Inferior parietal cortex (tissue), 1 donor: ENCODE results near the gene ZNRD2.

Experiments
- DNase-seq: peaks from one replicate; pipeline ENCODE4 v3.0.0-alpha.2; 2016; ENCODE audit errors: extremely low spot score

Gene ZNRD2

DNA sequence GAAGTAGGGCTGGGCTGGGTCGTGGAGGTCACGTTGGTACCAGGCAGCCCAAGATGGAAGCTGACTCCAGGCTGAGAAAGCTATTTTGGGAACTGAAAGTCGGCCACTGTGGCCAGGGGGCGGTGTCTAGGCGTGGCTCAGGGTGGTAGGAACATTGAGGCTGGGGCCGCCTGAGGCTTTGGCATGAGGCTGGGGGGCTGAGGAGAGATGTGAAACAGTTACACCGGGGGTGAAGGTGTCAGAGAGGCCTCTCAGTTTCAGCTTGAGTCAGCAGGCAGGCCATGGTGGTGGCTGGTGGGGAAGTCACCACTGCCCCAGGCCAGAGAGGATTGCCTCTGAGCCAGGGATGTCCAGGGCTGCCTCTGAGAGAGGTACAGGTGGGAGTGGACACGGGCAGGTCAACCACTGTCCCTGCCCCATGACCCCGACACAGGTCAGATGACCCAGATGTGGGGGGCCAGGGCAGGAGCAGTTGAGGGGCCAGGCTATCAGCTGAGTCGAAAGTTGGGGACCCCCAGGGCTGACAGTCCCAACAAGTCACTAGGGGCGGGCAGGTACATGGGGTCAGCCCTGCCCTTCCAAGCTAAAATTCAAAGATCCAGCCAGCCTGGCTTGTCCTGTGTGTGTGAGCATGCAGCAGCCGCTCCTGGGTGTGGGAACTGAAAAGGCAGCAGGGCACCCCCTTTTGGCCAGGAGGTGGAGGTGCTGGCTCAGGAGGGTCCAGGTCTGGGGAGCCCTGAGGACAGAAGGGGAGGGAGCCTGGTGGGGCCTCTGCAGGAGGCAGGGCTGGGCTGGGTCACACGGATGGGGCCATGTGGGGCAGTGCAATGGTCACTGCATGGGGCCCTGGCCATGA, 18.1 kb downstream of the ZNRD2 start:
- DNase-seq, result no peak

GRCh38 chr11:65589444-65590239, 19.4 kb downstream of the ZNRD2 start:
- no peak for DNase-seq

DNA sequence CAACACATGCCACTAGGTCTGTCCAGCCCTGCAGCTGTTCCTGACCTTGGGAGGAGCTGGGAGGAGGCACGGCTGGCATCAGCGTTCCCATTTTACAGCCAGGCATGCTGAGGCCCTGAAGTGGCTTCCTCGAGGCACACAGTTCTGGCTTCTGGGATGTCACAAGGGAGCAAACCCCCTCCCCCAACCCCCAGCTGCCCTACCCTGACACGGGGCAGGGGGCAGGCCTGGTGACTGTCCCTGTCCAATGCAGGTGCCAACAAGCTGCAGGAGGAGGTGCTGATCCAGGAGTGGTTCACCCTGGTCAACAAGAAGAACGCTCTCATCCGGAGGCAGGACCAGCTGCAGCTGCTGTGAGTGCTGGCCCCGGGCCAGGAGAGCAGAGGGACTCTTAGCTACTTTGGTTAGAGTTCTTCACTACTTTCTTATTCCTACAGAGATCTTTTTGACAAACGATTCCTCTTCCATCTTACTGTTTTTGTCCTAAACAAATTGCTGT, 20.0 kb downstream of the ZNRD2 start:
- no peak for DNase-seq

DNA sequence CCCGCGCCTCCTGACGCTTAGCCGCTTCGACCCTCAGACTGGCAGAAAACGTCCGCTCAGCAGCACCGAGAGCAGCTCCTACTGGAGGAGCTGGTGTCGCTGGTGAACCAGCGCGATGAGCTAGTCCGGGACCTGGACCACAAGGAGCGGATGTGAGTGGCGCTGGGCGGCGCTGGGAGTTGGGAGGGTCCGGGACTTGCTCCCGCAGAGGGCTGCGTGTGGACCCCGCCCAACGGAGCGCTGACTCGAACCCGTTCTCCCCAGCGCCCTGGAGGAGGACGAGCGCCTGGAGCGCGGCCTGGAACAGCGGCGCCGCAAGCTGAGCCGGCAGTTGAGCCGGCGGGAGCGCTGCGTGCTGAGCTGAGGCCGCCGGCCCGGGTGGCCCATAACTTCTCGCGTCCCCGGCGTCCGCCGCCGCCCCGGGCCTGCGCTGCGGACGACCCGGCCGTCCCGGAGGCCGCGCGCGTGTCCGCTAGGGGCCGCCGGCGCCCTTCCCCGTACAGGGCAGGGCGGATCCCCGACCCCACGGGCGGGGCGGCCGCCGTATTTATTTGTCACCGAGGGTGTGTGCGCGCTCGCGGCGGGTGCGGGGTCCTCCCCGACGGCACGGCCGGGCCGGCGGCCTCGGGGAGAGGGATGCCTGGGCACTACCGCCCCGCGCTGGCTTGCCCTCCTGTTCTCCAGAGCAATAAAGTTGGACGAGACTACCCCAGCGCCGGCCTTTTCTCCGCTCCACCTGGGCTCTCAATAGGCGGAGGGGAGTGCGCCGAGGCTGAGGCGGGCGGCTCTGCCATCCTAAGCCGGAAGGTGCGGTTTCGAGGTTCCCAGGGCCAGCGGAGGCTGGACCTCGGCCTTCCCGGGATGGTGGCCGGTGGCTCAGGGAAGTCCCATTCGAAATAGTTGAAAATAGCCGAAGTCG, 21.9 kb downstream of the ZNRD2 start:
- no peak for DNase-seq

GRCh38 chr11:65592858-65593517, 22.7 kb downstream of the ZNRD2 start:
- DNase-seq, result no peak

- peak; percentile 75 for DNase-seq
Measured at GRCh38 chr11:65593518-65594414, 23.5 kb downstream of the ZNRD2 start.

- no peak for DNase-seq
Measured at GRCh38 chr11:65595131-65595530, 24.9 kb downstream of the ZNRD2 start.

GRCh38 chr11:65595543-65596281, 25.4 kb downstream of the ZNRD2 start, which contains the start of gene KCNK7:
Gene KCNK7, minus strand, starts transcription at chr11:65595800. Its CDS starts 28 bp downstream, at chr11:65595772.
- DNase-seq, result no peak

GRCh38 chr11:65596520-65596919, 26.2 kb downstream of the ZNRD2 start:
- no peak for DNase-seq

DNA sequence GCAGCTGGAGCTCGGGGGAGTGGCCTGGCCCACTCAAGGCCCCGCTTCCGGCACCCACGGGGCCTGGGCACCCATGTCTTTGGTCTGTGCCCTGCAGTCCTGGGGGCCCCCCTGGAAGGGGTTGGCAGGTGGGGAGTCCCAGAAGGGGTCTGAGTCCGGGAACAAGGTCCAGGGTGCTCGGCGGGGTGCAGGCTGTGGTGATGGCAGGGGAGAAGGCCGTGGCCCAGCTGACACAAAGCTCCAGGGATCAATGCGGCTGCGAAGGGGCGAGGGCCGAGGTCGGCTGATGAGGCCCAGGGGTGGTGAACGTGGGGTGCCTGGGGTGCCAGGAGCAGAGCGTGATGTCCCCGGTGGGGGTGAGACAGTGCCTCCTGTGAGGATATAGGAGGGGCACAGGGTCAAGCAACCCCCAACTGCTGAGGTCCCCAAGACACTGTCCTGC, 28.0 kb downstream of the ZNRD2 start:
- DNase-seq, result no peak

DNA sequence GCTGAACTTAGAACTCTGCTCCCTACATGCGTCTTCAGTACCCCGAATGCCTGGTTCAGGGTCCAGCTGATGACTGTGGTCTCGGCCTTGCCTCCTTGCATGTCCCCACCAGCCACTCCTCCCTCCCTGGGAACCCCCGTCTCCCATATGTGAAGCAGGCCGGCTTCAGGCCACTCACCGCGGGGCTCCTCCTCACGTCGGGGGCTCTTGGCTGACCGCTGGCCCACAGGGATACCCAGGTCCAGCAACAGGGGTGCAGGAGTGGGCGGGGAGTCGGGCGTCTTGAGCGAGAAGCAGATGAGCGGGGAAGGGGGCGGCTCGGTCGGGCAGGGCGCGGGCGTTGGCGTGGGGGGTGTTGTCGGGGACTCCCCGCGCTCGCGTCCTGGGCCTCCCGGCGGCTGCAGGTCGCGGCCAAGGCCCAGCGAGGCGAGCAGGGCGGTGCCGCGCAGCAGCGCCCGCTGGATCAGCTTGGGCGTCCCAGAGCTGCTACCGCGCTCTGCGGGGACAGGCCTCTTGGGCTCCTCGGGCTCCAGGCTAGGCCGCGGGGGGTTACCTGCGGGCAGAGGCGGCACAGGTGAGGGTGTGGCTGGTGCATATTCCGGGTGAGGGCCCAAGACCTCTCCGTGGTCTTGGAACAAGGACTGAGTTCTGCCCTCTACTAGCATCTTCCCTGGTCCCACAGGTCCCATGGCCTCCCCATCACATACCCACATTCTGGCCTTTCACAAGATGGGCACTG, 29.1 kb downstream of the ZNRD2 start:
- DNase-seq, result no peak

GRCh38 chr11:65599955-65600246, 29.6 kb downstream of the ZNRD2 start:
- DNase-seq, result no peak

GRCh38 chr11:65604258-65604657, 34.0 kb downstream of the ZNRD2 start:
- DNase-seq, result no peak

GRCh38 chr11:65606876-65607613, 36.8 kb downstream of the ZNRD2 start:
- DNase-seq, result peak; percentile 86

- no peak for DNase-seq
Measured at GRCh38 chr11:65607614-65608426, 37.5 kb downstream of the ZNRD2 start.

GRCh38 chr11:65609229-65609628, 39.0 kb downstream of the ZNRD2 start:
- DNase-seq, result no peak

- DNase-seq, result no peak
Measured at GRCh38 chr11:65609665-65610064, 39.4 kb downstream of the ZNRD2 start.
